ENCODE results near the gene ATP1B3. TPM values are rescaled to one million over a fixed set of nuclear protein-coding genes. Genes with fewer than 3 reads are reported as not detected.

ATP1B3 gene
- total RNA-seq, 2 experiments from 2014 or later, result 22.2 to 22.5 TPM

DNA sequence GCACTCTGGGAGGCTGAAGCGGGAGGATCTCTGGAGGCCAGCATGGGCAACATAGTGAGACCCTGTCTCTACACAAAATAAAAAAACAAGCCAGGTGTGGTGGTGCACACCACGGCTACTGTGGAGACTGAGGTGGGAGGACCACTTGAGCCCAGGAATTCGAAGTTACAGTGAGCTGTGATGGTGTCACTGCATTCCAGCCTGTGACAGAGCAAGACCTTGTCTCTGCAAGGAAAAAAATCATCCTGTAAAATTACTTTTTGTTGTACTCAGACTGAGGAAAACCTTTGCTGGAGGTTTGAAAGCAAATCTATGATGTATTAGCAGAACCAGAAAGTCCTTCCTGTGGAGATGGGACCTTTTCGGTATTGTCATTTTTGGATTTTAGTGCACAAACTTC is 63.3 kb downstream of the ATP1B3 start:
- no peak overlapping the region for H3K27ac ChIP-seq (ENCODE audit: low read depth in 1 of 2, low read length in 2 of 2)
- H3K27me3 Mint-ChIP-seq, result no peaks in the 10 kb centered on the region
- ATAC-seq (ENCODE audit: poor library complexity) (no peak), DNase-seq (no peak)
- H3K27me3 ChIP-seq (ENCODE audit: control insufficient read depth in 1 of 2, insufficient read depth in 2 of 2, low read length in 2 of 2), result no peaks in the 10 kb centered on the region
- H3K36me3 Mint-ChIP-seq (ENCODE audit: low read depth), result no peaks in the 10 kb centered on the region
- POLR2A ChIA-PET, result no interaction called here
- H3K4me3 Mint-ChIP-seq, result no peak overlapping the region
- intact Hi-C loops (cut with DNase I, micrococcal nuclease), result no loop called here
- no peak overlapping the region for H3K4me3 ChIP-seq (ENCODE audit: low read length)
- H3K27ac Mint-ChIP-seq, result no peak overlapping the region
- no peaks in the 10 kb centered on the region for H3K36me3 ChIP-seq (ENCODE audit: insufficient read depth, low read length)
- CTCF ChIA-PET, result no interaction called here
- H3K9me3 Mint-ChIP-seq, result no peaks in the 10 kb centered on the region
- H3K4me1 ChIP-seq (ENCODE audit: insufficient read depth, low read length), result no peaks in the 10 kb centered on the region
- no peaks in the 10 kb centered on the region for H3K9me3 ChIP-seq (ENCODE audit: control insufficient read depth in 1 of 2, insufficient read depth in 1 of 2, low read length in 2 of 2)
- TF ChIP-seq, protein P1, sequence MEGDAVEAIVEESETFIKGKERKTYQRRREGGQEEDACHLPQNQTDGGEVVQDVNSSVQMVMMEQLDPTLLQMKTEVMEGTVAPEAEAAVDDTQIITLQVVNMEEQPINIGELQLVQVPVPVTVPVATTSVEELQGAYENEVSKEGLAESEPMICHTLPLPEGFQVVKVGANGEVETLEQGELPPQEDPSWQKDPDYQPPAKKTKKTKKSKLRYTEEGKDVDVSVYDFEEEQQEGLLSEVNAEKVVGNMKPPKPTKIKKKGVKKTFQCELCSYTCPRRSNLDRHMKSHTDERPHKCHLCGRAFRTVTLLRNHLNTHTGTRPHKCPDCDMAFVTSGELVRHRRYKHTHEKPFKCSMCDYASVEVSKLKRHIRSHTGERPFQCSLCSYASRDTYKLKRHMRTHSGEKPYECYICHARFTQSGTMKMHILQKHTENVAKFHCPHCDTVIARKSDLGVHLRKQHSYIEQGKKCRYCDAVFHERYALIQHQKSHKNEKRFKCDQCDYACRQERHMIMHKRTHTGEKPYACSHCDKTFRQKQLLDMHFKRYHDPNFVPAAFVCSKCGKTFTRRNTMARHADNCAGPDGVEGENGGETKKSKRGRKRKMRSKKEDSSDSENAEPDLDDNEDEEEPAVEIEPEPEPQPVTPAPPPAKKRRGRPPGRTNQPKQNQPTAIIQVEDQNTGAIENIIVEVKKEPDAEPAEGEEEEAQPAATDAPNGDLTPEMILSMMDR (IDR thresholded peaks at IDR 0.05), result no peak
- no peaks in the 10 kb centered on the region for H3K4me1 Mint-ChIP-seq (ENCODE audit: low read depth)

GRCh38 chr3:141940194-141940776 is 63.8 kb downstream of the ATP1B3 start:
- ChIA-PET CTCF (no interaction called here), POLR2A (no interaction called here)
- H3K27me3 ChIP-seq (ENCODE audit: control insufficient read depth in 1 of 2, insufficient read depth in 2 of 2, low read length in 2 of 2), result no peaks in the 10 kb centered on the region
- TF ChIP-seq, protein P1 (IDR thresholded peaks at IDR 0.05), result no peak
- no peaks in the 10 kb centered on the region for H3K4me1 Mint-ChIP-seq (ENCODE audit: low read depth)
- H3K4me1 ChIP-seq (ENCODE audit: insufficient read depth, low read length), result no peaks in the 10 kb centered on the region
- no peak overlapping the region for H3K27ac Mint-ChIP-seq
- no peaks in the 10 kb centered on the region for H3K36me3 Mint-ChIP-seq (ENCODE audit: low read depth)
- intact Hi-C loops (cut with DNase I, micrococcal nuclease), result no loop called here
- H3K9me3 ChIP-seq (ENCODE audit: control insufficient read depth in 1 of 2, insufficient read depth in 1 of 2, low read length in 2 of 2), result no peaks in the 10 kb centered on the region
- no peak overlapping the region for H3K4me3 ChIP-seq (ENCODE audit: low read length)
- no peak overlapping the region for H3K27ac ChIP-seq (ENCODE audit: low read depth in 1 of 2, low read length in 2 of 2)
- no peaks in the 10 kb centered on the region for H3K36me3 ChIP-seq (ENCODE audit: insufficient read depth, low read length)
- DNase-seq, result no peak
- no peaks in the 10 kb centered on the region for H3K9me3 Mint-ChIP-seq
- no peak overlapping the region for H3K4me3 Mint-ChIP-seq
- no peaks in the 10 kb centered on the region for H3K27me3 Mint-ChIP-seq
- ATAC-seq (ENCODE audit: poor library complexity), result no peak

DNA sequence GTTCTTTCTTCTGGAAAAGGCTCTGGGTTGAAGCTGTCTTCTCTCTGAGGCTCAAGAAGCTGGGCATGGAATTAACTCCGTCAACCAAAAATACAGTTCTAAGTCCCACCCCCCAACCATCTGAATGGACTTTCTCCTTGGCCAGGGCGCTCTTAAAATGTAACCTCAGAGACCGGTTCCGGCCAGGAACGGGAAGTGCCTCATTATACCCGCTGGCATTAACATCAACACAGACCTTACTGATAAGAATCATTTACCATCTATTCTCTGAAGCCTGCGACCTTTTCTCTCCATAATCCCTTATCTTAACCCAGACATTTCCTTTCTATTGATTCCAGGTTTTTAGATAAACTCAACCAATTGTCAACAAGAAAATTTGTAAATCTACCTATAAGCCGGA is 64.7 kb downstream of the ATP1B3 start:
- H3K4me3 Mint-ChIP-seq, result no peak overlapping the region
- ChIA-PET POLR2A (no interaction called here), CTCF (no interaction called here)
- no peaks in the 10 kb centered on the region for H3K4me1 Mint-ChIP-seq (ENCODE audit: low read depth)
- TF ChIP-seq, protein P1 (IDR thresholded peaks at IDR 0.05), result no peak
- no peak for ATAC-seq (ENCODE audit: poor library complexity)
- Histone ChIP-seq H3K9me3 (ENCODE audit: control insufficient read depth in 1 of 2, insufficient read depth in 1 of 2, low read length in 2 of 2) (no peaks in the 10 kb centered on the region), H3K4me3 (ENCODE audit: low read length) (no peak overlapping the region), H3K27me3 (ENCODE audit: control insufficient read depth in 1 of 2, insufficient read depth in 2 of 2, low read length in 2 of 2) (no peaks in the 10 kb centered on the region), H3K36me3 (ENCODE audit: insufficient read depth, low read length) (no peaks in the 10 kb centered on the region), H3K27ac (ENCODE audit: low read depth in 1 of 2, low read length in 2 of 2) (no peak overlapping the region), H3K4me1 (ENCODE audit: insufficient read depth, low read length) (no peaks in the 10 kb centered on the region)
- no peaks in the 10 kb centered on the region for H3K9me3 Mint-ChIP-seq
- H3K27ac Mint-ChIP-seq, result no peak overlapping the region
- no peak for DNase-seq
- intact Hi-C loops (cut with DNase I, micrococcal nuclease), result no loop called here
- no peaks in the 10 kb centered on the region for H3K36me3 Mint-ChIP-seq (ENCODE audit: low read depth)
- no peaks in the 10 kb centered on the region for H3K27me3 Mint-ChIP-seq
